C4-2B (cell line): Measurements from ENCODE around the gene OR1S1.

Experiments
- CTCF ChIP-seq: fragments of 450-650 bp; conservative IDR thresholded peaks from 2 replicates; pipeline ENCODE4 v1.5.1; 2017; ENCODE audit warnings: mild to moderate bottlenecking
- ZFX ChIP-seq: fragments of 450-650 bp; IDR thresholded peaks from 2 replicates; pipeline ENCODE4 v1.6.1; 2017

DNA sequence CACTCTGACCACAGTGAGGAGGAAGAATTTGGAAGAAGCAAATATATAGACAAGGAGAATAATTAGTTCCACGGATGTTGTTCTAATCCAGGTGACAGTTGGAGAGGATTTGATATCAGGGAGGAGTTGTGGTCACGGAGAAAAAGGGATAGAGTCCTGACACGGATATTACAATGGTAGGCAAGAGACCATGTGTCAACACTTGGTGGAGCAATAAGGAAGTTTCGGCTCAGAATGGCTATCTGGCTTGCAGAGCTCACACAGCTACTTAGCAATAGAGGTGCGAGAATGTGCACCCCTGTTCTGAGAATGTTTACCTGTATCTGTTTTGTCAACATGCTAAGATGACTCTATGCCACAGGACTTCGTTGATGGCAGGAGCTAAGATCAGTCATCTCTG is 34.1 kb upstream of the OR1S1 start:
- TF ChIP-seq CTCF = no peak
- no peak for TF ChIP-seq ZFX
